B cell (primary cell): Measurements from ENCODE around the gene ZNF710. TPM values are rescaled to one million over a fixed set of nuclear protein-coding genes. Genes with fewer than 3 reads are reported as not detected.

Experiments used
- ATAC-seq: fragments of 200-7000 bp; cut with Tn5 transposase; one replicate; pipeline ENCODE4 v1.10.0; 2021; ENCODE audit warnings: low read depth, mild to moderate bottlenecking, moderate number of reproducible peaks, moderate library complexity
- CTCF ChIA-PET: fragments of 350-600 bp; sonication (Branson Sonifier 250); formaldehyde crosslinking; loops from one replicate; lab custom pipeline; 2021; ENCODE audit warnings: antibody characterized with exemption, inconsistent platforms; lab: Charles Lee
- POLR2A ChIA-PET: fragments of 350-600 bp; sonication (Branson Sonifier 250); formaldehyde crosslinking; loops from one replicate; lab custom pipeline; 2021; ENCODE audit warnings: antibody characterized with exemption; lab: Charles Lee
- DNase-seq: peaks from one replicate; pipeline ENCODE4 v3.0.0; 2013
- H2AFZ ChIP-seq: 2 replicates; pipeline ENCODE4 v1.6.1; 2012; ENCODE audit warnings: mild to moderate bottlenecking, low read depth, low read length; ENCODE audit not compliant: insufficient read depth, poor library complexity, severe bottlenecking
- H3K27ac ChIP-seq, 2 donors: 1 replicate in 1 of 2; 2 replicates in 1 of 2; pipeline ENCODE4 v1.5.1; 2012 to 2013; ENCODE audit warnings: low read length in 2 of 2, mild to moderate bottlenecking in 2 of 2, moderate library complexity in 1 of 2
- H3K27me3 ChIP-seq, 4 experiments: fragments of 200-600 bp in 1 of 4; sonication (generic) in 1 of 4; replicated peaks in 1 of 4; 1 replicate in 2 of 4; 2 replicates in 2 of 4; pipeline versions ENCODE4 v1.6.1 to v1.7.0; 2013 to 2016; ENCODE audit warnings: low read length in 3 of 4, mild to moderate bottlenecking in 2 of 4, mixed read lengths in 1 of 4, moderate library complexity in 1 of 4; ENCODE audit not compliant: insufficient read depth in 4 of 4, control insufficient read depth in 3 of 4; ENCODE audit errors: control extremely low read depth in 1 of 4
- H3K36me3 ChIP-seq, 2 experiments: replicated peaks in 1 of 2; 1 replicate in 1 of 2; 2 replicates in 1 of 2; pipeline versions ENCODE4 v1.6.1 to v1.7.1; 2013; ENCODE audit warnings: low read length in 1 of 2; ENCODE audit not compliant: insufficient read depth in 2 of 2, control insufficient read depth in 1 of 2; ENCODE audit errors: control extremely low read depth in 1 of 2, extremely low read depth in 1 of 2
- H3K4me1 ChIP-seq, 2 donors: fragments of 200-600 bp in 1 of 2; sonication (generic) in 1 of 2; 1 replicate in 1 of 2; 2 replicates in 1 of 2; pipeline versions ENCODE4 v1.5.1 to v1.6.1; 2013 to 2017; ENCODE audit warnings: low read length in 2 of 2; ENCODE audit not compliant: control insufficient read depth in 2 of 2, insufficient read depth in 2 of 2
- H3K4me2 ChIP-seq: replicated peaks from 2 replicates; pipeline ENCODE3; 2012; ENCODE audit warnings: mild to moderate bottlenecking, low read depth, low read length; ENCODE audit not compliant: poor library complexity, severe bottlenecking
- H3K4me3 ChIP-seq, 5 experiments: fragments of 200-600 bp in 1 of 5; sonication (generic) in 1 of 5; 1 replicate in 3 of 5; 2 replicates in 2 of 5; pipeline versions ENCODE4 v1.5.1 to v1.7.0; 2011 to 2016; ENCODE audit warnings: low read length in 4 of 5, mild to moderate bottlenecking in 4 of 5, low read depth in 2 of 5, control low read depth in 1 of 5, moderate library complexity in 1 of 5; ENCODE audit not compliant: insufficient read depth in 1 of 5; ENCODE audit errors: control extremely low read depth in 1 of 5, extremely low read depth in 1 of 5
- H3K79me2 ChIP-seq: fragments of 200-600 bp; sonication (generic); one replicate; pipeline ENCODE4 v1.6.0; 2016; ENCODE audit warnings: low read length; ENCODE audit not compliant: control insufficient read depth, insufficient read depth
- H3K9ac ChIP-seq: fragments of 200-600 bp; sonication (generic); 2 replicates; pipeline ENCODE4 v1.6.1; 2017; ENCODE audit warnings: mild to moderate bottlenecking, low read length, moderate library complexity
- H3K9me3 ChIP-seq, 3 donors: one replicate each; pipeline versions ENCODE4 v1.6.1 to v1.7.1; 2013; ENCODE audit warnings: low read length in 2 of 3; ENCODE audit not compliant: control insufficient read depth in 2 of 3, insufficient read depth in 1 of 3; ENCODE audit errors: control extremely low read depth in 1 of 3
- H4K20me1 ChIP-seq: 2 replicates; pipeline ENCODE4 v1.6.0; 2012; ENCODE audit warnings: mild to moderate bottlenecking, low read length; ENCODE audit not compliant: insufficient read depth, control insufficient read depth, poor library complexity, severe bottlenecking
- H3K27ac Mint-ChIP-seq: one replicate; pipeline ENCODE4 v1.8.0; 2021; ENCODE audit warnings: mixed read lengths
- H3K27me3 Mint-ChIP-seq: one replicate; pipeline ENCODE4 v1.8.0; 2021; ENCODE audit warnings: mixed read lengths
- H3K4me1 Mint-ChIP-seq: one replicate; pipeline ENCODE4 v1.8.0; 2021; ENCODE audit warnings: mixed read lengths
- H3K4me3 Mint-ChIP-seq: one replicate; pipeline ENCODE4 v1.8.0; 2021; ENCODE audit warnings: mixed read lengths
- H3K9me3 Mint-ChIP-seq: one replicate; pipeline ENCODE4 v1.8.0; 2022; ENCODE audit warnings: mixed read lengths; ENCODE audit not compliant: insufficient read depth
- EZH2 ChIP-seq: IDR thresholded peaks from 2 replicates; pipeline ENCODE4 v1.6.1; 2012; ENCODE audit warnings: borderline replicate concordance, low read depth, mild to moderate bottlenecking, moderate library complexity, low read length; ENCODE audit not compliant: insufficient read depth, poor library complexity, severe bottlenecking
- WGBS: methylation state at CpG from one replicate; pipeline ENCODE4 v1.1.5; 2013; ENCODE audit warnings: missing lambda C conversion rate; ENCODE audit not compliant: insufficient coverage; 5-methylcytosine and 5-hydroxymethylcytosine counted together
- intact Hi-C: fragments of 100-400 bp; cut with micrococcal nuclease; formaldehyde crosslinking; loops from one replicate; pipeline ENCODE4 v1.10.0; 2022
- polyA minus RNA-seq: library from RNA; depleted of rRNA, polyadenylated mRNA; stranded (reverse); fragments of >200 nt; gene quantifications from 2 replicates; pipeline ENCODE4 v1.2.3, GENCODE V29; 2012
- polyA plus RNA-seq: library from polyadenylated mRNA; depleted of rRNA; stranded (reverse); fragments of >200 nt; gene quantifications from 2 replicates; pipeline ENCODE4 v1.2.3, GENCODE V29; 2012
- total RNA-seq, 2 donors: library from RNA; stranded (reverse); fragments of 120-200 nt in 1 of 2; gene quantifications; 1 replicate in 1 of 2; 2 replicates in 1 of 2; pipeline versions ENCODE4 v1.2.3 to v1.2.4, GENCODE V29; 2013 to 2022
- TF ChIP-seq, protein P1 (sequence below): fragments of 200-600 bp; IDR thresholded peaks from one replicate; pipeline ENCODE4 v1.8.0; 2022; ENCODE audit warnings: antibody characterized with exemption, mild to moderate bottlenecking

ZNF710 gene, protein sequence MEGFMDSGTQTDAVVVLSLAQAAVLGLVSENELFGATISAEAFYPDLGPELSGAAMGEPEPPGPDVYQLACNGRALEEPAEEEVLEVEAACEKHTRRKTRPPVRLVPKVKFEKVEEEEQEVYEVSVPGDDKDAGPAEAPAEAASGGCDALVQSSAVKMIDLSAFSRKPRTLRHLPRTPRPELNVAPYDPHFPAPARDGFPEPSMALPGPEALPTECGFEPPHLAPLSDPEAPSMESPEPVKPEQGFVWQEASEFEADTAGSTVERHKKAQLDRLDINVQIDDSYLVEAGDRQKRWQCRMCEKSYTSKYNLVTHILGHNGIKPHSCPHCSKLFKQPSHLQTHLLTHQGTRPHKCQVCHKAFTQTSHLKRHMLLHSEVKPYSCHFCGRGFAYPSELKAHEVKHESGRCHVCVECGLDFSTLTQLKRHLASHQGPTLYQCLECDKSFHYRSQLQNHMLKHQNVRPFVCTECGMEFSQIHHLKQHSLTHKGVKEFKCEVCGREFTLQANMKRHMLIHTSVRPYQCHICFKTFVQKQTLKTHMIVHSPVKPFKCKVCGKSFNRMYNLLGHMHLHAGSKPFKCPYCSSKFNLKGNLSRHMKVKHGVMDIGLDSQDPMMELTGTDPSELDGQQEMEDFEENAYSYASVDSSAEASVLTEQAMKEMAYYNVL
- total RNA-seq, result 38.7 and 41.7 TPM in 2 replicates
- 11.3 TPM for total RNA-seq (2013)
- polyA plus RNA-seq, result 8.7 and 9.6 TPM in 2 replicates
- polyA minus RNA-seq, result 26.1 and 29.3 TPM in 2 replicates

GRCh38 chr15:90001062-90001682 is at the start of gene ZNF710:
Gene ZNF710 (plus strand): TSS chr15:90001324. CDS start chr15:90067138, 65,814 bp downstream.
- WGBS, result under 1% methylated on average over 37 of the region's 42 CpGs
- Histone ChIP-seq H3K27ac (peak within 1 kb of the TSS; percentile 54 to 70), H3K4me3 (peak within 1 kb of the TSS; percentile 64 to 97 (median 88)), H3K27me3 (no peaks in the 10 kb centered on the region), H4K20me1 (peaks cover 17% of the 10 kb centered on the region), H3K79me2 (peaks cover 33% of the 10 kb centered on the region), H3K4me1 (peaks cover 11 to 31% of the 10 kb centered on the region in 2 donors), H3K4me2 (peak within 1 kb of the TSS; percentile 87), H2AFZ (peak within 1 kb of the TSS; percentile 76), H3K9me3 (no peaks in the 10 kb centered on the region), H3K36me3 (no peaks in the 10 kb centered on the region), H3K9ac (peak within 1 kb of the TSS; percentile 72)
- POLR2A ChIA-PET, result interaction anchor here (0.6 to 2.2 kb wide), 4 partner anchors 38 to 309 kb away, joined by 3 to 11 read pairs (median 4); no protein-coding TSS in a partner anchor
- no peaks in the 10 kb centered on the region for H3K9me3 Mint-ChIP-seq
- intact Hi-C loops, result loop anchor here (1.0 to 5.0 kb wide), 3 partner anchors 36 to 102 kb away; no protein-coding TSS in a partner anchor
- DNase-seq (peak; percentile 68), ATAC-seq (peak; percentile 19)
- H3K27ac Mint-ChIP-seq, result peak within 1 kb of the TSS; percentile 91
- peaks cover 40% of the 10 kb centered on the region for H3K4me1 Mint-ChIP-seq
- TF ChIP-seq, protein P1, sequence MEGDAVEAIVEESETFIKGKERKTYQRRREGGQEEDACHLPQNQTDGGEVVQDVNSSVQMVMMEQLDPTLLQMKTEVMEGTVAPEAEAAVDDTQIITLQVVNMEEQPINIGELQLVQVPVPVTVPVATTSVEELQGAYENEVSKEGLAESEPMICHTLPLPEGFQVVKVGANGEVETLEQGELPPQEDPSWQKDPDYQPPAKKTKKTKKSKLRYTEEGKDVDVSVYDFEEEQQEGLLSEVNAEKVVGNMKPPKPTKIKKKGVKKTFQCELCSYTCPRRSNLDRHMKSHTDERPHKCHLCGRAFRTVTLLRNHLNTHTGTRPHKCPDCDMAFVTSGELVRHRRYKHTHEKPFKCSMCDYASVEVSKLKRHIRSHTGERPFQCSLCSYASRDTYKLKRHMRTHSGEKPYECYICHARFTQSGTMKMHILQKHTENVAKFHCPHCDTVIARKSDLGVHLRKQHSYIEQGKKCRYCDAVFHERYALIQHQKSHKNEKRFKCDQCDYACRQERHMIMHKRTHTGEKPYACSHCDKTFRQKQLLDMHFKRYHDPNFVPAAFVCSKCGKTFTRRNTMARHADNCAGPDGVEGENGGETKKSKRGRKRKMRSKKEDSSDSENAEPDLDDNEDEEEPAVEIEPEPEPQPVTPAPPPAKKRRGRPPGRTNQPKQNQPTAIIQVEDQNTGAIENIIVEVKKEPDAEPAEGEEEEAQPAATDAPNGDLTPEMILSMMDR, result peak; percentile 7
- no peak for TF ChIP-seq EZH2
- H3K4me3 Mint-ChIP-seq, result peak within 1 kb of the TSS; percentile 89
- CTCF ChIA-PET, result interaction anchor here (1.6 to 5.5 kb wide), 2 partner anchors 70 to 102 kb away, joined by 3 to 34 read pairs; no protein-coding TSS in a partner anchor
- no peaks in the 10 kb centered on the region for H3K27me3 Mint-ChIP-seq
